NCI-H2107 treated with DMSO at 0.1 percent for 48 hours (cell line): ENCODE measurements around the gene PDGFC.

Experiments used
- DNase-seq: peaks from one replicate; lab custom pipeline; 2025; ENCODE audit not compliant: unreplicated experiment; lab: John Stamatoyannopoulos, UW

The PDGFC gene

GRCh38 chr4:156756118-156756517 lies 215.5 kb downstream of the PDGFC start:
- no peak for DNase-seq

DNA sequence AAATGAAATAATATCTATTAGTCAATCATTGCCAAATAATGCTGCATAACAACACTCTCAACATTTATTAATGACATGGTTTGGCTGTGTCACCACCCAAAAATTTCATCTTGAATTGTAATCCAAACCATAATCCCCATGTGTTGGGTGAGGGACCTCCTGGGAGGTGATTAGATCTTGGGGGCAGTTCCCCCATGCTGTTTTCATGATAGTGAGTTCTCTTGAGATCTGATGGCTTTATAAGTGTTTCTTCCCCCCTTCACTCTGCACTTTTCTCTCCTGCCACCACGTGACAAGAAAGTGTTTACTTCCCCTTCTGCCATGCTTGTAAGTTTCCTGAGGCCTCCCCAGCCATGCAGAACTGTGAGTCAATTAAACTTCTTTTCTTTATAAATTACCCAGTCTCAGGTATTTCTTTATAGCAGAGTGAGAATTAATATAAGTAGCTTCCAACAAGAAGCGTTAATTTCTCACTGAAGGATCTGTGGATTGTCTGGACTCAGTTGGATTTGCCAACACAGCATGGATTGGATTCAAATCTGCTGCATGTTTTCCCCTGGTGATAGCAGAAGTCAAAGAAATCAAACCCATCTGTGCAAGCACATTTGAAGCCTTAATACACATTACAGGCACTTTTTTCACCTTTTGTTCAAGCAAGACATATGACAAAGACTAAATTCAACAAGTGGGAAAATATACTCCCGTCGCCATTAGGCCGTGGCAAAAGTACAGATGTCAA lies 216.6 kb downstream of the PDGFC start:
- no peak for DNase-seq

GRCh38 chr4:156751486-156751885 lies 220.1 kb downstream of the PDGFC start:
- no peak for DNase-seq

- no peak for DNase-seq
Observed at GRCh38 chr4:156749426-156750403, 221.9 kb downstream of the PDGFC start.

DNA sequence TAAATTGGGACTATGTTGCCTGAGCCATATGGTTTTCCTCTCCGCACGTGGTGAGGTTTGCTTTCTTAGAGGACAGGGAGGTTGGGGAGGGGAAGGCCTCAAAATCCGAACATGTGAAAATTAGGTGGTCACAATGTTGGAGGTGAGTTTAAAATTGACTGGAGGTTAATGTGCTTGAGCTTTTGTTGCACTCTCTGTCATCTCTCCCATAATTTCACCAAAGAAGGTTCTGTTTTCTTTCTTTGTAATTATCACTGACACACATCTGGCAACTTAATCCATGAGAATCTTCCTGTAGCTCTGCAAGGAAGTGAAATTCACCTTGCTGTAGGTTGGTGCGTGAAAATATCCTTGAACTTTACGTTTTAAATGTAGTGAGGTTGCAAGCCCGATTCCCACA lies 225.5 kb downstream of the PDGFC start:
- DNase-seq = no peak

GRCh38 chr4:156738766-156739165 lies 232.8 kb downstream of the PDGFC start:
- no peak for DNase-seq

DNA sequence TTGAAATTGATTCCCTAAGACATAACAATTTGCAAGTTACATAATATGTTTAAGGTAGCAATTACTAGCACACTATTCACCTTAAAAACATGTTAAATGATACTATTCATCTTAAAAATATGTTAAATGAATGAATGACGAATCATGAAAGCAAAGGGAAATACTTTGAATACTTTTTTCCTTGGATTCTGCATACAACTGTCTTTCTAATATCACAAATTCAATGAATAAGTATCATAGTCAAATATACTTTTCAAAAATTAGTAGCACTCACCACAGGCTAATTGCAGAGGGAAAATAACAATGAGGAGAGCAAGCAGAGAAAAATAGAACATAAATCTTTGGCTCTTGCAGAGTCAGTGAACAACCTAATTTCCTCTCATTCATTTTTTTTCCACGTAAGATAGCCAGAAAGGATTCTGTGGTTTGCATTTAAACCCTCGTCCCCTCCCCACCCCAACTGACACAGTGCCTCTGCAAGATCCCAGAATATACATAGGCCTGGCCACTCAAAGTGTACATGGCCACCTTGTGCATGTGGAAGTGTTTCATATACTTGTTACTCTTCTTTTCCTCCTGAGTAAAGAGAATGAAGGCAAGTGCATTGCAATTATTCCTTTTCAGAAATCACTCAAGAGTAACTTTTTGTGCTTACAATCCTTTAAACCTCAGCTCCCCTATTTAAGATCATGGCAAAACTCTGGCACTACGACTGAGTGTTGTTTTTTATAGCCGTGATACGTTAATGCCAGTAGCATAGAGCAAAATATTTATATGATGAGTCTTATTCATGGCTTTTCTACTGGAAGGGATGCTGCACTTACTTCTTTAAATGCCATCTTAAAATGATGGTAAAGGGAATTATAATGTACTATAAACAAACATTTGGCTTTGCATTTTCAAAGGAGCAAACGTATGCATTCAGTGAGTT lies 236.4 kb downstream of the PDGFC start:
- DNase-seq = no peak

DNA sequence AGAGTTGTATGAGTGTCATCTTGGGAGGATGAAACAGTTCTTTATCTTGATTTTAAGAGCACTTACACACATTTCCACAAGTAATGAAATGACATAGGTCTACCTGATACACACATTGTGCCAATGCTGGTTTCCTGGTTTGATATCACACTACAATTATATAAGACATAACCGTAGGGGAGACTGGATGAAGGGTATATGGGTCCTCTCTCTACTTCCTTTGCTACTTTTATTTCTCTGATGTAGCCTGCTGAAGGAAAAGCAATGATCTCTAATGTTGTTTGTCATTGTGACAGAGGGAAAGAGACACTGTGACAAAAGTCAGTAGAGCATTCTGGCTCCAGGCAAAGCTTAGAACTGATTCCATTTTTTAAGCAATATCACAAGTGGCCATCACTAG lies 238.0 kb downstream of the PDGFC start:
- no peak for DNase-seq

DNA sequence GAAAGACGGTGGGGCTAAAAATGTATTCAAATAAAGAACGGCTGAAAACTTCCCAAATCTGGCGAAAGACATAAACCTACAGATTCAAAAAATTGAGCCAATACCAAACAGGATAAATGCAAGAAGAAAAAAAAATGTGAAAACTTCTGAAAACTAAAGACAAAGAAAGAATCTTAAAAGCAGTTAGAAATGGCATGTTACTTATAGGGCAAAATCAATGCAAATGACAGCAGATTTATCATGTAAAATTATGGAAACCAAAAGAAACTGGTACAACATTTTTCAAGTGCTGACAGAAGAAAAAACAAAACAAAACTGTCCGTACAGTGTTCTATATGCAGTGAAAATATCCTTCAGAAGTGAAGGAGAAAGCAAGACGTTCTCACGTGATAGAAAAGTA lies 239.0 kb downstream of the PDGFC start:
- DNase-seq = no peak

DNA sequence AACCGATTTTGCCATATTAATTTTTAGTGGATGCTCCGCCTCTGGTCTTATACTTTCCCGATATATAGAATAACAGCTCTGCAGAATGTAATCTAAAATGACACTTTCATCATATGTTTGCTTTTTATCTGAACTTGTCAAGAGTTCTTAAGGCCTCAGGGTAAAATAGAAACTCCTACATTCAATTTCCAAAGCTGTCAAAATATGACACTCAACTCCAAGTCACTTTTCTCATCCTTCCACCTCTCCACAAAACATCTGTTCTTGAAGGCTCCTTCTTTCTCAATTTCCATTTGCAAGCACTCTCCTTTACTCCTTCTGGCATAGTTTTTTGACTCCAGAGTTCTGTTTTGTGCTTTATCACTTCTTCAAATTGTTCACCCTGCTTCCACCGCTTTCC lies 242.2 kb downstream of the PDGFC start:
- no peak for DNase-seq

DNA sequence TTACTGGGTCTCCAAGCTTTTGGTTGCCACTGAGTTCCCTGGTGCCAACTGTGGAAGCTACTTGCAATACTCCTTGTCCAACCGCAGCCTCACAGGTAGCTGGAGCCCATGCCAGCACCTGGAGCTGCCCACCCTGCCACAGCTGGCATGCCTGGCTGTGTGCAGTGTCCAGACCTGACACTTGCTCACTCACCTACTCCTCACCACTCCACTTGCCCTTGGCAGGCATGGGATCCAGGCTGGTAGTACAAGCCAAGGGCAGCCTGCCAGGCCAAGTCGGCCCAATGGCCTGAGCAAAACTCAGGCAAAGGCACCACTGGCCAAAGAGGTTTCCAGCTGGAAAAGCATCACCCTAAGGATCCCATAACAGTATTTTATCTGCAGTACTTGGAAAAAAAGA lies 246.3 kb downstream of the PDGFC start:
- no peak for DNase-seq

DNA sequence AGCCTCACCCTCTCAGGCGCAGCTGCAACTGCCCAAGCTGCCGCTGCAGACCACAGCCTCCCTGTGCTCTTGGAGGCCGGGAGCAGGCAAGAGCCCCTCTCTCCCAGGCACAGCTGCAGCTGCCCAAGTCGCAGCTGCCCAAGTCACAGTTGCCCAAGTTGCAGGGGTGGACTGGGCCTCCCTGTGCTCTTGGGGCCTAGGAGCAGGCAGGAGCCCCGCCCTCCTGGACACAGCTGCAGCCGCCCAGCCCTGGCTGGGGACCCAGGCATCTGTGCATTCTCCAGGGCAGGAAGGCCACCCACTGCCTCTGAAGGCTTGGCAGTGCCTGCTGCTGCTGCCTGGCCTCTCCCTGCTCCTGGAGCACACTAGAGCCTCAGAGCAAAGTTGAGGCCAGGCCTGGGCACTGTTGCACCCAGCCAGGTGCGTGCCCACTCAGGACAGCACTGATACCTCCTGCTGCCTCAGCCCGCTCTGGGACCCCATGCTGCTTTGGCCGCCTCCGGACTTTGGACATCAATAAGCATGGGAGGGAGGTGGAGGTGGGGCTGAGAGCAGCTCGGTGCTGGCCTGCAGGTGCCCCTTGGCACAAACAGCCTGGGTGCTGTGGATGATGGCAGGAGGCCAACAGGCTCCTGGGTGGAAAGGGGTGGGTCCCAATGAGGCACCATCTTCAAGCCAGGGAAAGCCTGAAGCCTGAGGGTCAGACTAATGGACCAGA lies 247.5 kb downstream of the PDGFC start:
- DNase-seq = no peak

- DNase-seq = no peak
Observed at GRCh38 chr4:156718226-156718625, 253.4 kb downstream of the PDGFC start.

DNA sequence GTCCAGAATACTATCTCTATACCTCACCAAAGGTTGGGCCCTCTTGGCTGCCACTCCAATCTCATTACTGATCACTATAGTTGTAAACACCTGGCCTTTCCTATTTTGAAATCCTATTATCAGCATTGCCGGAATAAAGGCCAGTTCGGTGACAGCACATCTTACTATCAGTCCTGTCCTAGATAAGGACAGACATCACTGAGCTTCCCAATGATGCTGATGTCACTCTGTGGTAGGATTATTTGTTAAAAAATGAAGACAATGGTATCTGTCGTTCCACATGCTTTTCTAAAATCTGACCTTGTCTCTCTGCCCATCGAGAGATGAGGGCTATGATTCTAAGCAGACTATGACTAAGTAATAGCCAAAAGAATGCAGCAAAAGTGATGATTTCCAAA lies 260.4 kb downstream of the PDGFC start:
- no peak for DNase-seq
